ENCODE data around the gene USP3. TPM values are rescaled to one million over a fixed set of nuclear protein-coding genes. Genes with fewer than 3 reads are reported as not detected.
A peak's percentile ranks its signal among the peaks of the same experiment; 100 is the strongest.

The USP3 gene
- total RNA-seq, 1 donor from 2014 or later, result 74.5 TPM

GRCh38 chr15:63604281-63604680 lies 99.9 kb downstream of the USP3 start:
- peaks cover 36% of the 10 kb centered on the region for H3K4me1 ChIP-seq
- TF ChIP-seq CTCF (IDR thresholded peaks at IDR 0.05), result no peak
- no peak overlapping the region for H3K4me3 ChIP-seq
- H3K27ac ChIP-seq, result no peak overlapping the region
- intact Hi-C loops (cut with DNase I), result no loop called here
- DNase-seq (no peak), ATAC-seq (no peak)
- peaks cover 22% of the 10 kb centered on the region for H3K36me3 ChIP-seq
- H3K27me3 ChIP-seq (ENCODE audit: low read depth), result no peaks in the 10 kb centered on the region
- no peaks in the 10 kb centered on the region for H3K9me3 ChIP-seq

DNA sequence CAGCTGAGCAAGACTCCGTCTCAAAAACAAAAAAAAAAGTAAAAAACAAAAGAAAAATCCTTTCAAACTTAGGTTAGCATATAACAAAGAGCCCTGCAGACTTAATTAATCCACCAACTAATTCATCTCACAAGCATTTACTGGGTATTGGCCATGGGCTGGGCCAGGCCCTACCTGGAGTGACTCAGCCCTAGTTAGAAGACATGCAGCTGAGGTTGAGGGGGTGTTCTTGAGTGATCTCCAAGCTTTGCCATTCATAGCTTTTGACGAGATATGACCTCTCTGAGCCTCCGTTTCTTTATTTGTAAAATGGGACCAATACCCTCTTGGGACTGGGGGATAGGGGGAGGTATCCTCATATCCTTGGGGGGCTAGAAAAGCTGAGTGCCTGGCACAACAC lies 100.6 kb downstream of the USP3 start:
- intact Hi-C loops (cut with DNase I), result no loop called here
- Histone ChIP-seq H3K27me3 (ENCODE audit: low read depth) (no peaks in the 10 kb centered on the region), H3K4me3 (no peak overlapping the region), H3K9me3 (no peaks in the 10 kb centered on the region), H3K36me3 (peaks cover 26% of the 10 kb centered on the region), H3K27ac (no peak overlapping the region), H3K4me1 (peaks cover 31% of the 10 kb centered on the region)
- no peak for TF ChIP-seq CTCF (IDR thresholded peaks at IDR 0.05)
- DNase-seq (no peak), ATAC-seq (no peak)

GRCh38 chr15:63605816-63606215 lies 101.4 kb downstream of the USP3 start:
- Histone ChIP-seq H3K27ac (no peak overlapping the region), H3K4me3 (no peak overlapping the region), H3K4me1 (peaks cover 36% of the 10 kb centered on the region), H3K36me3 (peaks cover 26% of the 10 kb centered on the region), H3K27me3 (ENCODE audit: low read depth) (no peaks in the 10 kb centered on the region), H3K9me3 (no peaks in the 10 kb centered on the region)
- intact Hi-C loops (cut with DNase I), result no loop called here
- ATAC-seq (no peak), DNase-seq (no peak)
- TF ChIP-seq CTCF (IDR thresholded peaks at IDR 0.05), result no peak

DNA sequence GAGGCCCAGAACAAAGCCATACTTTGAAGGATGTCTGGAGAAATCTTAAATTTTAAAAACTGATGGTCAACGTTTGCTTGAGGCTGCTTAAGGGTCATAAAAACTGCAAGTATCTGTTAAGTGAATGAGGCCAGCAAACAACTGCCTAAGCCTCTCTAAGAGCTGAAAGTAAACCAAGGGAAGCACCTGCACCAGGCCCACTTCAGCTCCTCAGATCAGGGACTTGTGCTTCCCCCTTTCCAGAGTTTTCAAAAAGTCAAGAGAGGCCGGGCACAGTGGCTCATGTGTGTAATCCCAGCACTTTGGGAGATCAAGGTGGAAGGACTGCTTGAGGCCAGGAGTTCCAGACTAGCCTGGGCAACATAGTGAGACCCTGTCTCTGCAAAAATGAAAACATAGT lies 101.9 kb downstream of the USP3 start:
- Histone ChIP-seq H3K4me1 (peaks cover 41% of the 10 kb centered on the region), H3K36me3 (peaks cover 26% of the 10 kb centered on the region), H3K27ac (no peak overlapping the region), H3K27me3 (ENCODE audit: low read depth) (no peaks in the 10 kb centered on the region), H3K9me3 (no peaks in the 10 kb centered on the region), H3K4me3 (no peak overlapping the region)
- ATAC-seq, result peak; percentile 28 to 30
- TF ChIP-seq CTCF (IDR thresholded peaks at IDR 0.05), result no peak
- intact Hi-C loops (cut with DNase I), result no loop called here
- DNase-seq, result no peak

DNA sequence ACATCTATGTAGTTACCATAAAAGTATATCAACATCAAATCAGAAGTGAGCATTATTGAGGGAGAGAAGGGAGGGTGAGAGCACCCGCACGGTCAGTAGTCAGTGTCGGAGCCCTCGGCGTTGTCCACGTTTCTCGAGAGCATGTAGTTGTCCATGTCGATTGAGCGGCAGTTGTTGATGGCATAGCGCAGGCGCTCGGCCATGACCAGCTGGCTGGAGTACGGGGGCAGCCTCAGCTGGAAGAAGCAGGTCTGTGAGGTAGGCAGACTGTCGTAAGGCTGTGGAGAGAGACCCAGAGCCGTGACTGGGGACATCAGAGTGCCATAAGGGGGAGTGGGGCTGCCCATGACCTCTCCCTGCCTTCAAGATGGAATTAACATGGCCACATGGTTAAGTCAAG lies 104.6 kb downstream of the USP3 start:
- H3K9me3 ChIP-seq, result no peaks in the 10 kb centered on the region
- intact Hi-C loops (cut with DNase I), result no loop called here
- TF ChIP-seq CTCF (IDR thresholded peaks at IDR 0.05), result no peak
- no peaks in the 10 kb centered on the region for H3K27me3 ChIP-seq (ENCODE audit: low read depth)
- no peak overlapping the region for H3K4me3 ChIP-seq
- peaks cover 52% of the 10 kb centered on the region for H3K36me3 ChIP-seq
- H3K27ac ChIP-seq, result no peak overlapping the region
- no peak for DNase-seq
- H3K4me1 ChIP-seq, result peaks cover 35% of the 10 kb centered on the region
- ATAC-seq, result no peak

GRCh38 chr15:63609448-63609847 lies 105.1 kb downstream of the USP3 start:
- Histone ChIP-seq H3K27ac (no peak overlapping the region), H3K4me1 (peaks cover 35% of the 10 kb centered on the region), H3K27me3 (ENCODE audit: low read depth) (no peaks in the 10 kb centered on the region), H3K4me3 (no peak overlapping the region), H3K9me3 (no peaks in the 10 kb centered on the region), H3K36me3 (peaks cover 57% of the 10 kb centered on the region)
- ATAC-seq (no peak), DNase-seq (no peak)
- intact Hi-C loops (cut with DNase I), result no loop called here
- no peak for TF ChIP-seq CTCF (IDR thresholded peaks at IDR 0.05)

Data from lower lobe of right lung (tissue), 2 donors.